Measurements from ENCODE around the gene SLC5A1. TPM values are rescaled to one million over a fixed set of nuclear protein-coding genes. Genes with fewer than 3 reads are reported as not detected.
A peak's percentile ranks its signal among the peaks of the same experiment; 100 is the strongest.

SLC5A1 gene
- total and polyA plus RNA-seq, 4 donors, result 0.06 to 0.32 (median 0.24) TPM

GRCh38 chr22:32080904-32081303, 37.8 kb downstream of the SLC5A1 start:
- Histone ChIP-seq H3K27me3 (ENCODE audit: control insufficient read depth, insufficient read depth, low read length) (no peaks in the 10 kb centered on the region), H3K4me1 (ENCODE audit: control insufficient read depth, insufficient read depth, low read length) (no peaks in the 10 kb centered on the region), H3K4me3 (ENCODE audit: low read depth, low read length) (no peak overlapping the region), H3K36me3 (ENCODE audit: control insufficient read depth, insufficient read depth, low read length) (no peaks in the 10 kb centered on the region), H3K27ac (ENCODE audit: low read depth, low read length) (no peak overlapping the region), H3K9me3 (ENCODE audit: control insufficient read depth, insufficient read depth, low read length) (no peaks in the 10 kb centered on the region)
- no CpG with 5 or more reads among the region's 4 CpGs for WGBS (ENCODE audit: insufficient coverage)
- peak in 2 of 6 donors; percentile 16 to 49 for DNase-seq (ENCODE audit: low read depth in 4 of 6, low spot score in 6 of 6)

DNA sequence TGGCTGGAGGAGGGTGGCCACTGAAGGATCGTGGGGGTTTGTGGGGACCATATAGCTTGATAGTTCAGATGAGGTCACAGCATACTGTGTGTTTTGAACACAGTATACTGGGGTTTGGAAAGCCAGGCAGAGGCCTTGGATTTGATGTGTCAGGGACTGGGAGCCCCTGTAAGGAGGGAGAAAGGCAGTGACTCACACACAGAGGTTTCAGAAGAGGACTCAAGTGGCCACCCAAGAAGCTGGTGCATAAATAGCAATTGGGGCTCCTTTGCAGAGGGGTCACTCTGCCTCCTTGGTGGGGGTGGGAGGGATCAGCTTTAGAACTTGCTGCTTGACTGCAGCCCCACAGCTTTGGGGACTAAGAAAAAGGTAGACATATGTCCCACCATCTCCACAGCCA, 39.3 kb downstream of the SLC5A1 start:
- Histone ChIP-seq H3K4me1 (ENCODE audit: control insufficient read depth, insufficient read depth, low read length) (no peaks in the 10 kb centered on the region), H3K4me3 (ENCODE audit: low read depth, low read length) (no peak overlapping the region), H3K27me3 (ENCODE audit: control insufficient read depth, insufficient read depth, low read length) (no peaks in the 10 kb centered on the region), H3K27ac (ENCODE audit: low read depth, low read length) (no peak overlapping the region), H3K36me3 (ENCODE audit: control insufficient read depth, insufficient read depth, low read length) (no peaks in the 10 kb centered on the region), H3K9me3 (ENCODE audit: control insufficient read depth, insufficient read depth, low read length) (no peaks in the 10 kb centered on the region)
- no peak for DNase-seq (ENCODE audit: low read depth in 4 of 6, low spot score in 6 of 6)
- WGBS (ENCODE audit: insufficient coverage), result 83% methylated on average over 1 of the region's 1 CpG

DNA sequence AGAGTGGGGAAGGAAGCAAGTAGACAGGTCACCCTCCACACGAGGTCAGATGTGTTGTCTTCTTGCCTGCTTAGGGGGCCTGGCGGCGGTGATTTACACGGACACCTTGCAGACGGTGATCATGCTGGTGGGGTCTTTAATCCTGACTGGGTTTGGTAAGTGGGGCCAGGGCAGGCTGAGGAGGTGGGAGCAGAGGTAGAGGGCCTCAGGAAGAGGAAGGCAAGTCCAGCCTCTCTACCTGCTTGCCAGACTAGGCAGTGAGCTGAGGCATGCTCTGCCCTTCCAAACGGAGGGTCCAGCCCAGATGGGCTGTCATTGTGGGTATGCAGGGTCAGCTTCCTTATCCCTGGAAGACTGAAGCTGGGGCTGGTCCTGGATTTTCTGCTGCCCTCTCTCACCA, 39.9 kb downstream of the SLC5A1 start:
- no peak overlapping the region for H3K27ac ChIP-seq (ENCODE audit: low read depth, low read length)
- no peak for DNase-seq (ENCODE audit: low read depth in 4 of 6, low spot score in 6 of 6)
- 82% methylated on average over 5 of the region's 6 CpGs for WGBS (ENCODE audit: insufficient coverage)
- H3K9me3 ChIP-seq (ENCODE audit: control insufficient read depth, insufficient read depth, low read length), result no peaks in the 10 kb centered on the region
- no peaks in the 10 kb centered on the region for H3K36me3 ChIP-seq (ENCODE audit: control insufficient read depth, insufficient read depth, low read length)
- no peaks in the 10 kb centered on the region for H3K27me3 ChIP-seq (ENCODE audit: control insufficient read depth, insufficient read depth, low read length)
- no peaks in the 10 kb centered on the region for H3K4me1 ChIP-seq (ENCODE audit: control insufficient read depth, insufficient read depth, low read length)
- no peak overlapping the region for H3K4me3 ChIP-seq (ENCODE audit: low read depth, low read length)

- Histone ChIP-seq H3K4me1 (ENCODE audit: control insufficient read depth, insufficient read depth, low read length) (no peaks in the 10 kb centered on the region), H3K9me3 (ENCODE audit: control insufficient read depth, insufficient read depth, low read length) (no peaks in the 10 kb centered on the region), H3K4me3 (ENCODE audit: low read depth, low read length) (no peak overlapping the region), H3K27ac (ENCODE audit: low read depth, low read length) (no peak overlapping the region), H3K36me3 (ENCODE audit: control insufficient read depth, insufficient read depth, low read length) (no peaks in the 10 kb centered on the region), H3K27me3 (ENCODE audit: control insufficient read depth, insufficient read depth, low read length) (no peaks in the 10 kb centered on the region)
- DNase-seq (ENCODE audit: low read depth in 4 of 6, low spot score in 6 of 6), result no peak
Measured at GRCh38 chr22:32083814-32084213, 40.8 kb downstream of the SLC5A1 start.

- DNase-seq (ENCODE audit: low read depth in 4 of 6, low spot score in 6 of 6), result no peak
- WGBS (ENCODE audit: insufficient coverage), result 80% methylated on average over 1 of the region's 3 CpGs
- H3K4me3 ChIP-seq (ENCODE audit: low read depth, low read length), result no peak overlapping the region
- H3K27ac ChIP-seq (ENCODE audit: low read depth, low read length), result no peak overlapping the region
- no peaks in the 10 kb centered on the region for H3K4me1 ChIP-seq (ENCODE audit: control insufficient read depth, insufficient read depth, low read length)
- no peaks in the 10 kb centered on the region for H3K27me3 ChIP-seq (ENCODE audit: control insufficient read depth, insufficient read depth, low read length)
- no peaks in the 10 kb centered on the region for H3K9me3 ChIP-seq (ENCODE audit: control insufficient read depth, insufficient read depth, low read length)
- H3K36me3 ChIP-seq (ENCODE audit: control insufficient read depth, insufficient read depth, low read length), result no peaks in the 10 kb centered on the region
Measured at GRCh38 chr22:32088084-32088483, 45.0 kb downstream of the SLC5A1 start.

DNA sequence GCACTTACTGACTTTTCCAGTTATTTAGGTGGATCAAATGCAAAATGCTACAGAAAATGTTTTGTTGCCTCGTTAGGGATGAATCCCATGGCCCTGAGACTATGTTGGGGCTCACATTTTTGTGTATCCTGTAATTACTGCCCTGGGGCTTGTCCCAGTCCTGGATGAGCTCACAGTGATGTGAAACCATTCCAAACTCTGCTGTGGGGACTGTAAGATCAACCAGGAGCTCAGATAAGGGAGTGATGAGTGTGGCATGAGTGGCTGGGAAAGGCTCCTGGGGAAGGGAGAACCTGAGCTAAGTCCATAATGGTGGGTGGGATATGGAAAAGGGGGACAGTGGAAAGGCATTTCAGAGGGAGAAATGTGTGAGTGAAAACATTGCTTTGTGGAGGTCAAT, 54.0 kb downstream of the SLC5A1 start:
- Histone ChIP-seq H3K4me3 (ENCODE audit: low read depth, low read length) (no peak overlapping the region), H3K9me3 (ENCODE audit: control insufficient read depth, insufficient read depth, low read length) (no peaks in the 10 kb centered on the region), H3K36me3 (ENCODE audit: control insufficient read depth, insufficient read depth, low read length) (no peaks in the 10 kb centered on the region), H3K4me1 (ENCODE audit: control insufficient read depth, insufficient read depth, low read length) (no peaks in the 10 kb centered on the region), H3K27ac (ENCODE audit: low read depth, low read length) (no peak overlapping the region), H3K27me3 (ENCODE audit: control insufficient read depth, insufficient read depth, low read length) (peaks cover 4% of the 10 kb centered on the region)
- DNase-seq (ENCODE audit: low read depth in 4 of 6, low spot score in 6 of 6), result no peak
- 67% methylated on average over 1 of the region's 1 CpG for WGBS (ENCODE audit: insufficient coverage)

- H3K27ac ChIP-seq (ENCODE audit: low read depth, low read length), result no peak overlapping the region
- H3K4me1 ChIP-seq (ENCODE audit: control insufficient read depth, insufficient read depth, low read length), result no peaks in the 10 kb centered on the region
- no peaks in the 10 kb centered on the region for H3K36me3 ChIP-seq (ENCODE audit: control insufficient read depth, insufficient read depth, low read length)
- H3K27me3 ChIP-seq (ENCODE audit: control insufficient read depth, insufficient read depth, low read length), result peaks cover 4% of the 10 kb centered on the region
- H3K4me3 ChIP-seq (ENCODE audit: low read depth, low read length), result no peak overlapping the region
- no peaks in the 10 kb centered on the region for H3K9me3 ChIP-seq (ENCODE audit: control insufficient read depth, insufficient read depth, low read length)
- no peak for DNase-seq (ENCODE audit: low read depth in 4 of 6, low spot score in 6 of 6)
Measured at GRCh38 chr22:32097881-32098499, 54.9 kb downstream of the SLC5A1 start.

GRCh38 chr22:32100711-32101110, 57.6 kb downstream of the SLC5A1 start:
- H3K9me3 ChIP-seq (ENCODE audit: control insufficient read depth, insufficient read depth, low read length), result no peaks in the 10 kb centered on the region
- peaks cover 4% of the 10 kb centered on the region for H3K27me3 ChIP-seq (ENCODE audit: control insufficient read depth, insufficient read depth, low read length)
- H3K36me3 ChIP-seq (ENCODE audit: control insufficient read depth, insufficient read depth, low read length), result no peaks in the 10 kb centered on the region
- no peak overlapping the region for H3K4me3 ChIP-seq (ENCODE audit: low read depth, low read length)
- no peaks in the 10 kb centered on the region for H3K4me1 ChIP-seq (ENCODE audit: control insufficient read depth, insufficient read depth, low read length)
- H3K27ac ChIP-seq (ENCODE audit: low read depth, low read length), result no peak overlapping the region
- 40% methylated on average over 1 of the region's 1 CpG for WGBS (ENCODE audit: insufficient coverage)
- no peak for DNase-seq (ENCODE audit: low read depth in 4 of 6, low spot score in 6 of 6)

- Histone ChIP-seq H3K9me3 (ENCODE audit: control insufficient read depth, insufficient read depth, low read length) (no peaks in the 10 kb centered on the region), H3K27ac (ENCODE audit: low read depth, low read length) (no peak overlapping the region), H3K4me3 (ENCODE audit: low read depth, low read length) (no peak overlapping the region), H3K36me3 (ENCODE audit: control insufficient read depth, insufficient read depth, low read length) (no peaks in the 10 kb centered on the region), H3K27me3 (ENCODE audit: control insufficient read depth, insufficient read depth, low read length) (peaks cover 7% of the 10 kb centered on the region), H3K4me1 (ENCODE audit: control insufficient read depth, insufficient read depth, low read length) (no peaks in the 10 kb centered on the region)
- DNase-seq (ENCODE audit: low read depth in 4 of 6, low spot score in 6 of 6), result peak in 3 of 6 donors; percentile 8 to 67 (median 55)
- WGBS (ENCODE audit: insufficient coverage), result 31% methylated on average over 2 of the region's 2 CpGs
Measured at GRCh38 chr22:32103658-32104315, 60.7 kb downstream of the SLC5A1 start.

- WGBS (ENCODE audit: insufficient coverage), result 50% methylated on average over 1 of the region's 1 CpG
- peaks cover 4% of the 10 kb centered on the region for H3K27me3 ChIP-seq (ENCODE audit: control insufficient read depth, insufficient read depth, low read length)
- H3K27ac ChIP-seq (ENCODE audit: low read depth, low read length), result no peak overlapping the region
- H3K4me1 ChIP-seq (ENCODE audit: control insufficient read depth, insufficient read depth, low read length), result no peaks in the 10 kb centered on the region
- DNase-seq (ENCODE audit: low read depth in 4 of 6, low spot score in 6 of 6), result peak in 1 of 6 donors; percentile 18
- no peaks in the 10 kb centered on the region for H3K9me3 ChIP-seq (ENCODE audit: control insufficient read depth, insufficient read depth, low read length)
- H3K4me3 ChIP-seq (ENCODE audit: low read depth, low read length), result no peak overlapping the region
- H3K36me3 ChIP-seq (ENCODE audit: control insufficient read depth, insufficient read depth, low read length), result no peaks in the 10 kb centered on the region
Measured at GRCh38 chr22:32106930-32107329, 63.9 kb downstream of the SLC5A1 start.

All from spinal cord (tissue), 10 donors.